Measurements from ENCODE around the gene KIFC1. TPM values are rescaled to one million over a fixed set of nuclear protein-coding genes. Genes with fewer than 3 reads are reported as not detected.

Gene KIFC1
- total and polyA plus RNA-seq, 9 of the 15 experiments (the other 6 are each of a cell fraction or from before 2014, with no cell fraction given) = 1.3 to 95.2 (median 76.9) TPM

GRCh38 chr6:33430991-33431879 is 39.6 kb downstream of the KIFC1 start (continued):
- TF ChIP-seq ZBTB49 (CRISPR knock-in tag; IDR thresholded peaks at IDR 0.05; ENCODE audit: borderline replicate concordance) (no peak), ZNF589 (CRISPR knock-in tag; IDR thresholded peaks at IDR 0.05; ENCODE audit: low read depth) (no peak), STAT5B (CRISPR knock-in tag; IDR thresholded peaks at IDR 0.05) (no peak), ELF4 (CRISPR knock-in tag; IDR thresholded peaks at IDR 0.05) (no peak), ZNF707 (CRISPR knock-in tag; conservative IDR thresholded peaks at IDR 0.05) (no peak), ZBTB34 (CRISPR knock-in tag; IDR thresholded peaks at IDR 0.05) (no peak), SRSF1 (IDR thresholded peaks at IDR 0.05; ENCODE audit: low read depth, low read length) (no peak), NFYB (IDR thresholded peaks at IDR 0.05; ENCODE audit: extremely low read depth, insufficient read length) (peak; percentile 46), RBM25 (IDR thresholded peaks at IDR 0.05; ENCODE audit: low read depth, low read length, severe bottlenecking) (no peak), ZNF311 (CRISPR knock-in tag; IDR thresholded peaks at IDR 0.05) (no peak), BRCA1 (IDR thresholded peaks at IDR 0.05) (no peak), BRCA1 (CRISPR knock-in tag; IDR thresholded peaks at IDR 0.05) (no peak), PHB2 (IDR thresholded peaks at IDR 0.05; ENCODE audit: low read depth) (no peak), RUNX1 (IDR thresholded peaks at IDR 0.05; ENCODE audit: low read depth) (no peak), ILK (tag; IDR thresholded peaks at IDR 0.05; ENCODE audit: borderline replicate concordance, low read depth) (no peak), MBD1 (CRISPR knock-in tag; IDR thresholded peaks at IDR 0.05) (no peak), ZNF121 (CRISPR knock-in tag; conservative IDR thresholded peaks at IDR 0.05) (no peak), WHSC1 (IDR thresholded peaks at IDR 0.05; ENCODE audit: low read length) (no peak), ZNF197 (CRISPR knock-in tag; IDR thresholded peaks at IDR 0.05; ENCODE audit: low read depth) (no peak), POLR2B (IDR thresholded peaks at IDR 0.05; ENCODE audit: low read depth, partially characterized antibody) (no peak), ETS2 (tag; IDR thresholded peaks at IDR 0.05; ENCODE audit: borderline replicate concordance, poor library complexity, severe bottlenecking) (no peak), TEAD1 (CRISPR knock-in tag; IDR thresholded peaks at IDR 0.05) (no peak), MYC (IDR thresholded peaks at IDR 0.05; ENCODE audit: low read depth, low read length) (no peak), MYC (CRISPR knock-in tag; IDR thresholded peaks at IDR 0.05; ENCODE audit: borderline replicate concordance, low read depth) (no peak)
